Measurements from ENCODE around the gene MAGI3.
"Not testable (repeated sequence)": the region's sequence is repeated elsewhere in the genome, so short reads cannot be mapped to it uniquely, and the experiment has no call there.

Gene MAGI3

DNA sequence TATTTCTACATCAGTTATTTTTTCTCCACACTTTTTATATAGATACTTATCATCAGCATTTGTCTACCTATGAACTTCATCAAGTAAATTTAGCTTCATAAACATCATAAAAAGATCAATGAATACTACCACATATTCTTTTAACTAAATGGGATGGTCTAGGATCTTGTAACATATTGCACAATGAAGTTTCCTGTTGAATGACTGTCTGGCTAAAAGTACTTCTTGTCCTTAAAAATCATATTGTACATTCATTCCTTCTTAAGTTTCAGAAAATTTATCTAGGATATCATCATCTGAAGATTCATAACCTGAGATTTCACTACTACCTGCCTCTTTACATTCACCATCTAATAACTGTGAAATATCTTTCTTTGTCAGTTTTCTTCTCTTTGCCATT, 69.0 kb downstream of the MAGI3 start:
- no peak for DNase-seq (ENCODE audit: low read depth)
- TF ChIP-seq, protein P1, sequence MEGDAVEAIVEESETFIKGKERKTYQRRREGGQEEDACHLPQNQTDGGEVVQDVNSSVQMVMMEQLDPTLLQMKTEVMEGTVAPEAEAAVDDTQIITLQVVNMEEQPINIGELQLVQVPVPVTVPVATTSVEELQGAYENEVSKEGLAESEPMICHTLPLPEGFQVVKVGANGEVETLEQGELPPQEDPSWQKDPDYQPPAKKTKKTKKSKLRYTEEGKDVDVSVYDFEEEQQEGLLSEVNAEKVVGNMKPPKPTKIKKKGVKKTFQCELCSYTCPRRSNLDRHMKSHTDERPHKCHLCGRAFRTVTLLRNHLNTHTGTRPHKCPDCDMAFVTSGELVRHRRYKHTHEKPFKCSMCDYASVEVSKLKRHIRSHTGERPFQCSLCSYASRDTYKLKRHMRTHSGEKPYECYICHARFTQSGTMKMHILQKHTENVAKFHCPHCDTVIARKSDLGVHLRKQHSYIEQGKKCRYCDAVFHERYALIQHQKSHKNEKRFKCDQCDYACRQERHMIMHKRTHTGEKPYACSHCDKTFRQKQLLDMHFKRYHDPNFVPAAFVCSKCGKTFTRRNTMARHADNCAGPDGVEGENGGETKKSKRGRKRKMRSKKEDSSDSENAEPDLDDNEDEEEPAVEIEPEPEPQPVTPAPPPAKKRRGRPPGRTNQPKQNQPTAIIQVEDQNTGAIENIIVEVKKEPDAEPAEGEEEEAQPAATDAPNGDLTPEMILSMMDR (IDR thresholded peaks at IDR 0.05; ENCODE audit: low read depth, low read length) = no peak
- no peak for TF ChIP-seq MAX (IDR thresholded peaks at IDR 0.05; ENCODE audit: low read depth, low read length)
- TF ChIP-seq POLR2A (IDR thresholded peaks at IDR 0.05; ENCODE audit: extremely low read depth, insufficient read length) = no peak
- no peak for TF ChIP-seq MYC (IDR thresholded peaks at IDR 0.05; ENCODE audit: low read depth, low read length)
- H3K4me3 ChIP-seq (ENCODE audit: low read depth, low read length) = no peak overlapping the region

GRCh38 chr1:113467991-113468390, 77.7 kb downstream of the MAGI3 start:
- no peak for DNase-seq (ENCODE audit: low read depth)
- no peak overlapping the region for H3K4me3 ChIP-seq (ENCODE audit: low read depth, low read length)
- no peak for TF ChIP-seq POLR2A (IDR thresholded peaks at IDR 0.05; ENCODE audit: extremely low read depth, insufficient read length)
- TF ChIP-seq, protein P1 (IDR thresholded peaks at IDR 0.05; ENCODE audit: low read depth, low read length) = no peak
- TF ChIP-seq MYC (IDR thresholded peaks at IDR 0.05; ENCODE audit: low read depth, low read length) = no peak
- TF ChIP-seq MAX (IDR thresholded peaks at IDR 0.05; ENCODE audit: low read depth, low read length) = no peak

- not testable (repeated sequence) for H3K4me3 ChIP-seq (ENCODE audit: low read depth, low read length); DNase-seq (ENCODE audit: low read depth)
Measured at GRCh38 chr1:113478427-113479195, 88.3 kb downstream of the MAGI3 start.

GRCh38 chr1:113479713-113480676, 89.7 kb downstream of the MAGI3 start:
- no peak overlapping the region for H3K4me3 ChIP-seq (ENCODE audit: low read depth, low read length)
- no peak for TF ChIP-seq MAX (IDR thresholded peaks at IDR 0.05; ENCODE audit: low read depth, low read length)
- no peak for TF ChIP-seq POLR2A (IDR thresholded peaks at IDR 0.05; ENCODE audit: extremely low read depth, insufficient read length)
- no peak for TF ChIP-seq MYC (IDR thresholded peaks at IDR 0.05; ENCODE audit: low read depth, low read length)
- no peak for DNase-seq (ENCODE audit: low read depth)

DNA sequence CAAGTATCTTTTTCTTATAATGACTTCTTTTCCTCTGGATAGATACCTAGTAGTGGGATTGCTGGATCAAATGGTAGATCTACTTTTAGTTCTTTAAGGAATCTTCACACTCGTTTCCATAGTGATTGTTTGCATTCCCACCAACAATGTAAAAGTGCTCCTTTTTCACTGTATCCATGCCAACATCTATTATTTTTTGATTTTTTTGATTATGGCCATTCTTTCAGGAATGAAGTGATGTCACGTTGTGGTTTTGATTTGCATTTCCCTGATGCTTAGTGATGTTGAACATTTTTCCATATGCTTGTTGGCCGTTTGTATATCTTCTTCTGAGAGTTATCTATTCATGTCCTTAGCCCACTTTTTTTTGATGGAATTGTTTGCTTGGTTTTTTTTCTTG, 94.8 kb downstream of the MAGI3 start:
- not testable (repeated sequence) for H3K4me3 ChIP-seq (ENCODE audit: low read depth, low read length); DNase-seq (ENCODE audit: low read depth)

- DNase-seq (ENCODE audit: low read depth) = no peak
- TF ChIP-seq, protein P1 (IDR thresholded peaks at IDR 0.05; ENCODE audit: low read depth, low read length) = no peak
- no peak for TF ChIP-seq MAX (IDR thresholded peaks at IDR 0.05; ENCODE audit: low read depth, low read length)
- TF ChIP-seq MYC (IDR thresholded peaks at IDR 0.05; ENCODE audit: low read depth, low read length) = no peak
- no peak for TF ChIP-seq POLR2A (IDR thresholded peaks at IDR 0.05; ENCODE audit: extremely low read depth, insufficient read length)
Measured at GRCh38 chr1:113488576-113489177, 98.4 kb downstream of the MAGI3 start.

DNA sequence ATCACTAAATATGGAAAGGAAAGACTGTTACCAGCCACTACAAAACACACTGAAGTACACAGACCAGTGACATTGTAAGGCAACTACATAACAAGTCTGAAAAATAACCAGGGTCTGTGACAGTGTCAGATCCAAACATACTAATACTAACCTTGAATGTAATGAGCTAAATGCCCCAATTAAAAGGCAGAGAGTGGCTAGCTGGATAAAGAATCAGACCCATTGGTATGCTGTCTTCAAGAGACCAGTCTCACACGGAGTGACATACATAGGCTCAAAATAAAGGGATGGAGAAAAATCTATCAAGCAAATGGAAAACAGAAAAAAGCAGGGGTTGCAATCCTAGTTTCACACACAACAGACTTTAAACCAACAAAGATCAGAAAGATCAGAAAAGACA, 100.1 kb downstream of the MAGI3 start:
- no peak overlapping the region for H3K4me3 ChIP-seq (ENCODE audit: low read depth, low read length)
- TF ChIP-seq MAX (IDR thresholded peaks at IDR 0.05; ENCODE audit: low read depth, low read length) (no peak), MYC (IDR thresholded peaks at IDR 0.05; ENCODE audit: low read depth, low read length) (no peak)
- TF ChIP-seq, protein P1 (IDR thresholded peaks at IDR 0.05; ENCODE audit: low read depth, low read length) = no peak
- no peak for DNase-seq (ENCODE audit: low read depth)

More at GRCh38 chr1:113488576-113489177, 98.4 kb downstream of the MAGI3 start:
- no peak overlapping the region for H3K4me3 ChIP-seq (ENCODE audit: low read depth, low read length)
